Activated CD8-positive, alpha-beta memory T cell treated with anti-CD3 and anti-CD28 coated beads for 4 hours (primary cell): ENCODE data around the gene LYZL6.

Experiments used
- DNase-seq, 2 donors: peaks; one replicate each; pipeline ENCODE4 v3.0.0-alpha.2; 2020; ENCODE audit warnings: low read depth in 2 of 2

The LYZL6 gene, protein sequence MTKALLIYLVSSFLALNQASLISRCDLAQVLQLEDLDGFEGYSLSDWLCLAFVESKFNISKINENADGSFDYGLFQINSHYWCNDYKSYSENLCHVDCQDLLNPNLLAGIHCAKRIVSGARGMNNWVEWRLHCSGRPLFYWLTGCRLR

DNA sequence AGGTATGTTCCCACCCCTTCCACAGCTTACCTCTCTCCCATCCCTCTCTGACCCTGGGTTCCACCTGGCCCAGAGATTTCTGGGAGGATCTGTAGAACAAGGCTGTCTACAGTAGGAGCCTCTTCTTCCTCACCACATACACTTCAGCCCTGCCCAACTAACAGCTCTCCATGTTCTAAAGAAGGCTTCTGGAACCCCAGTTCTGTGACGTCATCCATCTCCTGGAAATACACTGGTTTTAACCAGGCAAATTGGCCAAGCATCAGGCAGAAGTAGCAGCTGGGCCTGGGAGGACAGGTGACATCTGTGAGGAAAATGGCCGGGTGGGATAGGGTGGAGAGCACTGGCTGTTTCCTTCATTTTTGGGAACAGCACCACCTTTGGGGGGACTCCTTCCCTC, at the start of gene LYZL6:
Gene LYZL6 (minus strand): TSS at position 177 of the 400 bp plus-strand sequence. CDS start 4,357 bp downstream, outside the sequence.
- no peak for DNase-seq

DNA sequence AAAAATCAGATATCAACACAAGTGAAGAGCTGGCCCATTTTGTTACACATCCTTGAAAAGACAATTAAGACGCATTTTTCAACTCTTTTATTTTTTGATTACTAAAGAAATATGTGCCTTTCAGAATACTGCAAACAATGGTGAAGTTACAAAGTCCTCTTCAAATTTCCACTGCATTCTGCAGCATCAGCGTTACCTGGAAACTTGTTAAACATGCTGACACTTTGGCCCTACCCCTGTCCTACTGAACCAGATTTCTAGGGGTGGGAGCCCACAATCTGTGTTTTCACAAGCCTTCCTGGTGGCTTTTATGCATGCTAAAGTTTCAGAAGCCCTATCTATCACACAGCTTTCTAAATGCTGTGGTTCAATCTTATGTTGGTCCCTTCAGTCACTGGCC, 47.6 kb upstream of the LYZL6 start:
- no peak for DNase-seq

- DNase-seq, result no peak
Measured at GRCh38 chr17:35988164-35988563, 44.7 kb upstream of the LYZL6 start.

GRCh38 chr17:35986643-35987042, 43.1 kb upstream of the LYZL6 start, which contains the start of gene CCL14:
Gene CCL14 (minus strand): TSS chr17:35986729. CDS start chr17:35986649, 80 bp downstream.
- no peak for DNase-seq

DNA sequence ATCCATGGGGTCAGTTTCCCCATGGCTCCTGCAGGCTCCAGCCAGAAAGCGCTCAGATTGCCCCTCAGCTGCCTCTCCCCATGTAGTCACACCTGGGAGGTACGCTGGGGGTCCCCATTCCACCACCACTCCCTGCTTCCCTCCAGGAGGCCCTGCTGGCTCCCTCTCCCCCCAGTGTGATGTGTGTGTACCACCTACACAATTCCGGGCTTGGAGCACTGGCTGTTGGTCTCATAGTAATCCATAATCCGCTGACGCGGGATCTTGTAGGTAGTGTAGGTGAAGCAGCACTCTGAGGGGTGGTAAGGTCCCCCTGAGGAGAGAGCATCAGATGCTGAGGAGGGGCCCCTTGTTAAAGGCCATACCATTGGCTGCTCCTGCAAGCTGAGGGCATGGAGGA, 40.6 kb upstream of the LYZL6 start:
- DNase-seq, result no peak

- DNase-seq, result no peak
Measured at GRCh38 chr17:35982409-35983191, 39.1 kb upstream of the LYZL6 start.

DNA sequence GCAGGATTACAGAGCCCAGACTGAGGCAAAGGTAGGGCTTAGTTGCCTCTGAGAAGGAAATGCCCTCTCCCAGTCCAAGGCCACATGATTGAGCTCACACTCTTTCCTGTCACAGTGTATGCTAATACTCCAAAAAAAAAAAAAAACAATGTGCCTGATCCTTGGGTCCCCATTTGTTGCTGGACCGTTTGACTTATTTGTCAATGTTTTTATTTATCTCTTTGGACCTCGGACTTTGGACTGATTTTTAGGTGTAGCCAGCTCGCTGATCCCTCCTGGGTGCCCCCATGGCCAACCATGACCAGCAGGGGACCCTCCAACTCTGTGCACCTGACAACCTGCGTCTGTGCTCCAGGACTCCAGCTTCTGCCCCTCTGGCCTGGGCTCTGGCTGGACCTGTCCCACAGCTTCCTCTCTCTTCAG, 38.4 kb upstream of the LYZL6 start:
- no peak for DNase-seq

DNA sequence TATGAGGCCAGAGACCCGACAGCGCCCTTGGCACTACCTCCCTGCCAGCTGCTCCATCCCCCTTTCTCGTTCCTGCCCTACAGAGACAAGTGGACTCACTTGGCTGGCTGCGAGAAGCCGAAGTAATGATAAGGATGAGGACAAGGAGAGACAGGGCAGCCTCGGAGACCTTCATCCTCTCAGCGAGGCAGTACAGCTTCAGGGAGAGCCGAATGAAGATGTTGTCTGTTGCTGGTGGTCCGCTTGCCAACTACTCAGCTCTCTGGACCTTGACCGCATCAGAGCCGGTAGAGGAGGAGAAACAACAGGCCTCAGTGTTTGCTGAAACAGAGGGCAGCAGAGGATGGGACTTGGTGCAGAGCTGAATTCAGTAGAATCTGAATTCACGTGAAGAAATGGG, 37.7 kb upstream of the LYZL6 start, which contains the start of gene CCL16:
Gene CCL16 (minus strand): TSS at position 252 of the 400 bp plus-strand sequence. CDS start 77 bp downstream, at position 175.
- DNase-seq, result no peak

DNA sequence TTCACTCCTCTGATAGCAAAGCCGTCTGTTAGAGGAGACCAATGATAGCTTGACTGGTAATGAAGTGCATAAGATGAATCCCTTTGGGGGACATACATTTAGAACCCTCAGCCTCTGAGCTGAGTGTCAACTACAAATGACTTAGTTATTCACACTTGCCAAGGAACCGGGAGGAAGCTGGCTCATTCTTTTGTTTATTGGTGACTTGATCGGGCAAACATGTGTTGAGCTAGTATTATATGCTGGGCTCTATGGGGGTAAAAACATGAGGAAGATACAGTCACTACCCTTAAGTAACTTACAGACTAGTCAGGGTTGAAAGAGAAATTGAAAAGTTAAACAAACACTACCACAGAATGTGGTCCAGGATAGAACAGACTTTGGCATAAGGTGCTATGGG, 34.8 kb upstream of the LYZL6 start:
- DNase-seq, result no peak

DNA sequence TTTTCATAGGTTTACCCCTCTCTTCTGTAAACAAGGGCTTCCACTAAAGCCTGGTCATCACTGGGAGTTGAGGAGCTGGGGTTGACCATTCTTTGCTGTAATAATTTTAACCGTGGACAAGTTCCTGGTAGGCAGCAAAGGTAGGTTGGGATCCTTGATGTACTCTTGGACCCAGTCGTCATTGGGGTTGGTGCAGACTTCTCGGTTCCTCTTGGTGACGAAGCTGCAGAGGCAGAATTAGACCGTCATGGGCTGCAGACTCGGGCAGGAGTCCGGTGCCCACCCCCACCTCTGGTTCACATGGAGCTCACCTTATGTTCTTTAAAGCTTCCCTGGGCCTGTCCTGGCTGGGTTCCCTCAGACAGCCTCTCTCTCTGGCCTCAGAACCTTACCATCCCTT, 34.0 kb upstream of the LYZL6 start:
- DNase-seq, result no peak

DNA sequence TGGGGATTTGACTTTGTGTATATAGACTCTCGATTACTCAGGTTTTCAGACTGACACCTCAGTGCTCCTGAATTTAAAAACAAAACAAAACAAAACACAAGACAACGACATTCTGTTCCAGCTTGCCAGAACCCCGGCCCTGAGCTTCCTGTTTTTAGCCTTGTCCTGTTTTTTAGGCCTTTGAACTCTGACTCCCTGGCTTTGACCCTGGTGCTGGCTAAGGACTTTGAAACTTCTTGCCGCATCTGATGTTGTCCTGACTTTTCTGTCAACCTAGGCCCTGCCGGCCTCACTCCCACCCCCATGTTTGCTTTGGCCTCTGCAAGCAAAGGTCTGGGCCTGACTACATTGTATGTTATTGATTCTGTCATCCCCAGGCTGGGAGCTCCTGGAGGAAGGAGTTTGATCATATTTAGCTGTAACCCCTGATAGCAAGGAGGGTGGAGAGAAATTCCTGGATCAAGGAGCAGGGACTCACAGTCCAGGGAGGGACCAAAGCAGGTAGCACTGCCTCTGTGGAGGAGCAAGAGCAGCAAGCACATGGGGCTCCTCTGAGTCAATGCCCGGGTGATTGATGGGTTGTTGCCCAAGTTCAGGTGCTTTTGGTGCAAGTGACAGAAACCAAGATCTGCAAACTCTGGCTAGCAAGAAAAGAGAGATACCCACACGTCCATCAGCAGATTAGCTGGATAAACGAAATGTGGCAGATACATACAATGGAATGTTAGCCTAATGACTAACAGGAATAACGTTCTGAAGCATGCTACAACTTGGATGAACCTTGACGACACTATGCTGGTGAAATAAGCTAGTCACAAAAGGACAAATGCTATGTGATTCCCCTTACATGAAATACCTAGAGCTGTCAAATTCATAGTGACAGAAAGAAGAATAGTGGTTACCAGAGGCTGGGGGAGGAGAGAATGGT, 30.1 kb upstream of the LYZL6 start:
- DNase-seq, result no peak

- no peak for DNase-seq
Measured at GRCh38 chr17:35972945-35973332, 29.4 kb upstream of the LYZL6 start.

GRCh38 chr17:35972535-35972934, 29.0 kb upstream of the LYZL6 start:
- DNase-seq, result no peak

GRCh38 chr17:35972066-35972465, 28.6 kb upstream of the LYZL6 start:
- DNase-seq, result no peak

- peak; percentile 40 to 63 for DNase-seq
Measured at GRCh38 chr17:35969558-35970380, 26.3 kb upstream of the LYZL6 start.

DNA sequence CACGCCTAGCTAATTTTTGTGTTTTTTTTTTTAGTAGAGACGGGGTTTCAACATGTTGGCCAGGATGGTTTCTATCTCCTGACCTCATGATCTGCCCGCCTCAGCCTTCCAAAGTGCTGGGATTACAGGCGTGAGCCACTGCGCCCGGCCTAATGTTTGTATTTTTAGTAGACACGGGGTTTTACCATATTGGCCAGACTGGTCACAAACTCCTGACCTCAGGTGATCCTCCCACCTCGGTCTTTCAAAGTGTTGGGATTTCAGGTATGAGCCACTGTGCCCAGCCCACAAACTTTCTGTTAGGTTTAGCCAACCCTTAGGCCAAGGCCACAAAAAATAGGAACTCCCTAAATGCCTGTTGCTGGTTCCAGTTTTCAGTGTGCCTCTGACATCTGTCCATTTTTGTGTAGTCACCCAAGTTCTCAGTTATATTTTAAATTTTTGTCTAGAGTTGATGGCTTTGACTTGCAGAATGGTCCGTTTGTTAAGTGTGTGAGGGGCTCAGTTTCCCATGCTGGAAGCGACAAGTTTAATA, 25.1 kb upstream of the LYZL6 start:
- DNase-seq, result no peak

- no peak for DNase-seq
Measured at GRCh38 chr17:35965272-35965671, 21.8 kb upstream of the LYZL6 start.

- DNase-seq, result no peak
Measured at GRCh38 chr17:35963663-35964062, 20.1 kb upstream of the LYZL6 start.

GRCh38 chr17:35953720-35954119, 10.2 kb upstream of the LYZL6 start:
- DNase-seq, result no peak

DNA sequence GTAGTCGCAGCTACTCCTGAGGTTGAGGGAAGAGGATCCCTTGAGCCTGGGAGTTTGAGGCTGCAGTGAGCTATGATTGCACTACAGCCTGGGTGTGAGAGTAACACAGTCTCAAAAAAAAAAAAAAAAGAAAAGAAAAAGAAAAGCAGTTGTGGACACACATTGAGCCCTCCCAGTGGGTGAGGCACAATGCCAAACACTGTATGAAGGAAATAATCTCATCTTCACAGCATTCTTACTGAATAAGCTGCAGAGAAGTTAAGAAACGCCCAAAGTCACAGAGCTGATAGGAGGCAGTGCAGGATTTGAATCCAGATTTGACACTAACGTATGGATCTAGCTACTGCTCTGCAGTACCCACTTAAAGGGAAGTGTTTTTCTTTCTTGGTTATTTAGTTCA, 5.9 kb upstream of the LYZL6 start:
- DNase-seq, result no peak

- DNase-seq, result no peak
Measured at GRCh38 chr17:35948092-35948491, 4.6 kb upstream of the LYZL6 start.
